Transverse colon (tissue), 3 donors: ENCODE data around the gene MAP1LC3A.
"Not testable (repeated sequence)": the region's sequence is repeated elsewhere in the genome, so short reads cannot be mapped to it uniquely, and the experiment has no call there.

Experiments
- CTCF ChIP-seq, 5 experiments: fragments of 200-600 bp in 3 of 5; fragments of 450-650 bp in 2 of 5; sonication (generic) in 3 of 5; IDR thresholded peaks; 1 replicate in 2 of 5; 2 replicates in 3 of 5; pipeline ENCODE4 v1.5.1; 2016 to 2017; ENCODE audit warnings: antibody characterized with exemption in 5 of 5, inconsistent platforms in 3 of 5, mild to moderate bottlenecking in 2 of 5, moderate library complexity in 1 of 5
- POLR2A ChIP-seq: fragments of 450-650 bp; IDR thresholded peaks from one replicate; pipeline ENCODE4 v1.6.1; 2016; ENCODE audit warnings: antibody characterized with exemption, mild to moderate bottlenecking, moderate library complexity

GRCh38 chr20:34519841-34520240, 38.7 kb upstream of the MAP1LC3A start:
- not testable (repeated sequence) for TF ChIP-seq POLR2A; CTCF (IDR thresholded peaks at IDR 0.05)
